Measurements from ENCODE around the gene NR3C2. TPM values are rescaled to one million over a fixed set of nuclear protein-coding genes. Genes with fewer than 3 reads are reported as not detected.

The NR3C2 gene
- polyA plus RNA-seq (ENCODE audit: low read depth in 6 of 6), result 1 to 10 TPM; 2.4 to 6.4 (median 3.9) TPM

- DNase-seq, result peak; percentile 98
- Mint-ChIP-seq H3K9me3 (no peaks in the 10 kb centered on the region), H3K36me3 (no peaks in the 10 kb centered on the region), H3K27me3 (no peaks in the 10 kb centered on the region), H3K4me3 (peak within 1 kb of the TSS; percentile 91 to 99 (median 98)), H3K4me1 (peaks cover 19 to 40% (median 31%) of the 10 kb centered on the region in 3 donors), H3K27ac (peak within 1 kb of the TSS; percentile 96 to 100 (median 98))
- ATAC-seq (ENCODE audit: low read depth in 2 of 2), result peak; percentile 77 to 79
Measured at GRCh38 chr4:148441986-148442831, at the start of gene NR3C2. Gene NR3C2, minus strand, starts transcription at chr4:148442414.

DNA sequence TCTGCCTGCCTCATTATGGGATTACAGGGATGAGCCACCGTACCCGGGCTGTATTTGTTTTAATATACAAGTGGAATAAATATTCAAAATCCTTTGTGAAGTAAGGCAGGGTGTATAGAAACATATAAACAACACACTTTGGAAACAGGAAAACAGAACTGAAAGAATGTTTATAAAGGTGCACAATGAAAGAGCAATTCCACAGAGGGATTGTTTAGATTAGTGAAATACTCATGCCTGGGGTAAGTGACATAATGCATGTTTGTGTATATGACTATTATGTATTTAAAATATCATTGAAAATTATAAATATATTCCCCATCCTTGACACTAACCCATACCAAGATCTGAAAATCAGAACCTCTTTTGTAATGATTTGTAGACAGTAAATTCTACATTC lies 45.0 kb upstream of the NR3C2 start:
- Mint-ChIP-seq H3K4me1 (peaks cover 0 to 6% (median 5%) of the 10 kb centered on the region in 3 donors), H3K36me3 (peaks cover 0 to 9% of the 10 kb centered on the region in 2 donors), H3K4me3 (no peak overlapping the region), H3K27ac (no peak overlapping the region), H3K9me3 (peaks cover 0 to 14% (median 8%) of the 10 kb centered on the region in 7 donors), H3K27me3 (peaks cover 0 to 5% (median 0%) of the 10 kb centered on the region in 3 donors)
- DNase-seq (no peak), ATAC-seq (ENCODE audit: low read depth in 2 of 2) (no peak)

DNA sequence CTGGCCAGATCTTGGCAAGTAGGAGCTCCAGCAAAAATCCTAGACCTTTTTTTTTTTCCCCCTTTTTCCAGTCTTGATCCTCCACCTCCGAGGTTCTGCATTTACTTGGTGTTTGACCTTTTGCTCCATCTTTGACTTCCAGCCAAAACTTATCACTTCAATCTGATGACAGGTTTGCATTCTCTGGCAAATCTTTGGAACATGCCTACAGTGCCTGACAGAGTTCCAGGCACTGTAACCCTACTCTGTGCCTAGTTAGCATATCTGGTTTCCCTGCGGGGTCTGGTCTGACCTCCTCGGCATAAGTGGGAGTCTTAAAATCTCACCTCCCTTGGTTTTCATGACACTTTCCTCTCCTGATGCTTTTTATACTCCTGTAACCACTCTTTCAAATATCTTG lies 39.4 kb upstream of the NR3C2 start:
- Mint-ChIP-seq H3K27me3 (peaks cover 0 to 5% (median 0%) of the 10 kb centered on the region in 3 donors), H3K4me3 (no peak overlapping the region), H3K27ac (no peak overlapping the region), H3K4me1 (no peaks in the 10 kb centered on the region), H3K36me3 (peaks cover 0 to 9% of the 10 kb centered on the region in 2 donors), H3K9me3 (peaks cover 6 to 20% (median 13%) of the 10 kb centered on the region in 7 donors)
- no peak for ATAC-seq (ENCODE audit: low read depth in 2 of 2)
- DNase-seq, result no peak

GRCh38 chr4:148477276-148477675 lies 35.1 kb upstream of the NR3C2 start:
- Mint-ChIP-seq H3K27ac (no peak overlapping the region), H3K9me3 (peaks cover 0 to 31% (median 17%) of the 10 kb centered on the region in 7 donors)
- ATAC-seq (ENCODE audit: low read depth in 2 of 2), result no peak

DNA sequence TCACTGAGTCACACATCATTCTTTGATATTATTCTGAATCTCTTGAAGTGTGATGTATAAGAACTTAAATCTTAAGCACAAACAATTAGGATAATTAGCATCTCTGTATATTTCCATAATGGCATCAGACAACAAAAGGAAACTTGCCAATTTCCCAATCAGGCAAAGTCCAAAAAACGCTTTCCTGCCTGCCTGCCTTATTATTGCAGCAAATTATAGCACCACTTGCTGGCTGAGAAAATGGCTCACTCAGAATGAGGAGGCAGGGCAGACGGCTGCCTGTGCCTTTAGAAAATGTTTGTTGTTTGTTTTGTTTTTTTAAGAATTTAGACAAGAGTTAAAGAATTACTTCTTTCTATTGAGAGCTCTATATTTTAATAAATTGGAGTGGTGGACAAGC lies 27.7 kb upstream of the NR3C2 start:
- H3K9me3 Mint-ChIP-seq, result peaks cover 0 to 17% (median 7%) of the 10 kb centered on the region in 7 donors
- peaks cover 0 to under 1% of the 10 kb centered on the region in 2 donors for H3K36me3 Mint-ChIP-seq
- no peak for ATAC-seq (ENCODE audit: low read depth in 2 of 2)
- H3K4me3 Mint-ChIP-seq, result no peak overlapping the region
- peaks cover 12 to 21% (median 18%) of the 10 kb centered on the region in 3 donors for H3K27me3 Mint-ChIP-seq
- no peaks in the 10 kb centered on the region for H3K4me1 Mint-ChIP-seq
- no peak overlapping the region for H3K27ac Mint-ChIP-seq
- DNase-seq, result no peak

More at GRCh38 chr4:148477276-148477675, 35.1 kb upstream of the NR3C2 start:
- peaks cover 0 to 6% of the 10 kb centered on the region in 2 donors for H3K36me3 Mint-ChIP-seq
- no peak for DNase-seq
- H3K27me3 Mint-ChIP-seq, result peaks cover 0 to 6% (median 0%) of the 10 kb centered on the region in 3 donors
- H3K4me1 Mint-ChIP-seq, result no peaks in the 10 kb centered on the region
- no peak overlapping the region for H3K4me3 Mint-ChIP-seq

DNA sequence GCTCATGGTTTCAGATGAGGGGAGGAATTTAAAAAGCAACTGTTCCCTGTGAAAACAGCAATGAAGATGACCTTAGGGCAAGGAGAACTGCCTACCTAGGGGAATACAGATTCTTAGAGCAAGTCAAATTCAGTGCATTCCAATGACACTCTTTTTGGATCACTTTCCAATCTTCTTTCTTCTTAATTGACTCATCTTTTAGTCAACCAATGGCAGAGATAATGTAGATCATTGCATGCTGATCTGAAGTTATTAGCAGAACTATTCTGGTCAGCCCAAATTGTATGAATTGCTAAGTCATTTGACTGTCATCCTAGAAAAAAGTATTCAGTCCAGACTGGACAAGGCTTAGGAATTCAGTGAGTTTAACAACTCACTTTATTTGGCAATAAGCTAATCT lies 12.6 kb upstream of the NR3C2 start:
- DNase-seq (no peak), ATAC-seq (ENCODE audit: low read depth in 2 of 2) (no peak)
- Mint-ChIP-seq H3K9me3 (no peaks in the 10 kb centered on the region), H3K36me3 (peaks cover 0 to 4% of the 10 kb centered on the region in 2 donors), H3K27ac (no peak overlapping the region), H3K4me3 (no peak overlapping the region), H3K27me3 (peaks cover 24 to 38% (median 30%) of the 10 kb centered on the region in 3 donors), H3K4me1 (no peaks in the 10 kb centered on the region)

GRCh38 chr4:148453833-148454232 lies 11.6 kb upstream of the NR3C2 start:
- H3K27ac Mint-ChIP-seq, result no peak overlapping the region
- DNase-seq (no peak), ATAC-seq (ENCODE audit: low read depth in 2 of 2) (no peak)
- no peak overlapping the region for H3K4me3 Mint-ChIP-seq
- H3K9me3 Mint-ChIP-seq, result no peaks in the 10 kb centered on the region
- H3K36me3 Mint-ChIP-seq, result peaks cover 0 to 4% of the 10 kb centered on the region in 2 donors
- H3K27me3 Mint-ChIP-seq, result peaks cover 24 to 38% (median 29%) of the 10 kb centered on the region in 3 donors
- H3K4me1 Mint-ChIP-seq, result no peaks in the 10 kb centered on the region

- no peak for ATAC-seq (ENCODE audit: low read depth in 2 of 2)
Measured at GRCh38 chr4:148452970-148453369, 10.8 kb upstream of the NR3C2 start.

GRCh38 chr4:148449921-148450320 lies 7.7 kb upstream of the NR3C2 start:
- H3K9me3 Mint-ChIP-seq, result no peaks in the 10 kb centered on the region
- H3K36me3 Mint-ChIP-seq, result peaks cover 0 to 4% of the 10 kb centered on the region in 2 donors
- ATAC-seq (ENCODE audit: low read depth in 2 of 2), result no peak
- H3K27ac Mint-ChIP-seq, result no peak overlapping the region
- H3K27me3 Mint-ChIP-seq, result peaks cover 0 to 7% (median 6%) of the 10 kb centered on the region in 3 donors
- H3K4me3 Mint-ChIP-seq, result no peak overlapping the region
- peaks cover 10 to 16% (median 14%) of the 10 kb centered on the region in 3 donors for H3K4me1 Mint-ChIP-seq
- DNase-seq, result no peak

More at GRCh38 chr4:148452970-148453369, 10.8 kb upstream of the NR3C2 start:
- Mint-ChIP-seq H3K4me3 (no peak overlapping the region), H3K4me1 (no peaks in the 10 kb centered on the region), H3K27ac (no peak overlapping the region), H3K36me3 (peaks cover 0 to 4% of the 10 kb centered on the region in 2 donors), H3K27me3 (peaks cover 23 to 30% (median 24%) of the 10 kb centered on the region in 3 donors), H3K9me3 (no peaks in the 10 kb centered on the region)
- DNase-seq, result no peak

GRCh38 chr4:148448141-148448540 lies 5.9 kb upstream of the NR3C2 start:
- ATAC-seq (ENCODE audit: low read depth in 2 of 2) (no peak), DNase-seq (no peak)
- no peak overlapping the region for H3K27ac Mint-ChIP-seq
- H3K36me3 Mint-ChIP-seq, result peaks cover 0 to 4% of the 10 kb centered on the region in 2 donors
- H3K4me1 Mint-ChIP-seq, result peaks cover 10 to 16% (median 14%) of the 10 kb centered on the region in 3 donors
- no peaks in the 10 kb centered on the region for H3K9me3 Mint-ChIP-seq
- H3K27me3 Mint-ChIP-seq, result peaks cover 0 to 7% (median 6%) of the 10 kb centered on the region in 3 donors
- peak overlapping the region in 1 of 8 donors; percentile 91 for H3K4me3 Mint-ChIP-seq

DNA sequence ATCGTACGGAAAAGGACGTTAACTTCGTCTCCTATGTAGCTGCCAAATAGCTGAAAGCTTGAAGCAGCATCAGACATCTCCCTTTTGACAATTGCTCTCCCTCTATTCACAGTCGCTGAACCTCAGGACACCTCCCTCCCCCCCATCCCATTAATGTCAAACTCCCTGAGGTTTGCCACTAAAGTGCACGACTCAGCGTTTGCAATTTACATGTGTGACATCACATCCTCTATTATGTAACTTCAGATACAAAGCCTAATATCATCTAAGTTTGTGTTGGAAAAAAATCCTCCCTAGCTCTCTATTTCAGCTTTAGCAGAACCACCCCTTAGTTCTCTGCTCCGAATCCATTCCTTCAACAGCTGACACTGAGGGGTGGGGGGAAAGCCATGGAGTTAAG lies 5.5 kb upstream of the NR3C2 start:
- peak overlapping the region in 2 of 6 donors; percentile 18 to 88 for H3K27ac Mint-ChIP-seq

GRCh38 chr4:148445860-148446330 lies 3.7 kb upstream of the NR3C2 start:
- H3K9me3 Mint-ChIP-seq, result no peaks in the 10 kb centered on the region
- H3K4me3 Mint-ChIP-seq, result peak overlapping the region; percentile 83 to 96 (median 91)
- peak overlapping the region; percentile 39 to 93 (median 92) for H3K27ac Mint-ChIP-seq
- ATAC-seq (ENCODE audit: low read depth in 2 of 2) (peak in 1 of 2 donors; percentile 7), DNase-seq (no peak)
- H3K36me3 Mint-ChIP-seq, result no peaks in the 10 kb centered on the region
- H3K27me3 Mint-ChIP-seq, result no peaks in the 10 kb centered on the region
- H3K4me1 Mint-ChIP-seq, result peaks cover 13 to 29% (median 24%) of the 10 kb centered on the region in 3 donors

More for the DNA sequence above, 5.5 kb upstream of the NR3C2 start:
- ATAC-seq (ENCODE audit: low read depth in 2 of 2) (no peak), DNase-seq (no peak)
- peaks cover 10 to 16% (median 14%) of the 10 kb centered on the region in 3 donors for H3K4me1 Mint-ChIP-seq
- peak overlapping the region in 2 of 8 donors; percentile 36 to 91 for H3K4me3 Mint-ChIP-seq
- H3K36me3 Mint-ChIP-seq, result peaks cover 0 to 4% of the 10 kb centered on the region in 2 donors
- peaks cover 0 to 7% (median 6%) of the 10 kb centered on the region in 3 donors for H3K27me3 Mint-ChIP-seq
- no peaks in the 10 kb centered on the region for H3K9me3 Mint-ChIP-seq

- Mint-ChIP-seq H3K4me3 (peak overlapping the region; percentile 83 to 96 (median 91)), H3K9me3 (no peaks in the 10 kb centered on the region), H3K36me3 (no peaks in the 10 kb centered on the region), H3K27ac (peak overlapping the region; percentile 39 to 93 (median 90)), H3K27me3 (no peaks in the 10 kb centered on the region), H3K4me1 (peaks cover 15 to 32% (median 26%) of the 10 kb centered on the region in 3 donors)
- DNase-seq (peak; percentile 80), ATAC-seq (ENCODE audit: low read depth in 2 of 2) (peak; percentile 29 to 34)
Measured at GRCh38 chr4:148445071-148445859, 3.1 kb upstream of the NR3C2 start.
